GM18505 (cell line): ENCODE data around the gene PIAS2.

Source experiments
- ATAC-seq: cut with Tn5 transposase; IDR thresholded peaks from one replicate; pipeline ENCODE4 v1.9.1; 2021; ENCODE audit not compliant: unreplicated experiment
- POLR2A ChIP-seq: IDR thresholded peaks from 4 replicates; pipeline ENCODE4 v1.6.1; 2011; ENCODE audit warnings: borderline replicate concordance; ENCODE audit not compliant: insufficient read depth, insufficient read length; ENCODE audit errors: extremely low read depth

Gene PIAS2

DNA sequence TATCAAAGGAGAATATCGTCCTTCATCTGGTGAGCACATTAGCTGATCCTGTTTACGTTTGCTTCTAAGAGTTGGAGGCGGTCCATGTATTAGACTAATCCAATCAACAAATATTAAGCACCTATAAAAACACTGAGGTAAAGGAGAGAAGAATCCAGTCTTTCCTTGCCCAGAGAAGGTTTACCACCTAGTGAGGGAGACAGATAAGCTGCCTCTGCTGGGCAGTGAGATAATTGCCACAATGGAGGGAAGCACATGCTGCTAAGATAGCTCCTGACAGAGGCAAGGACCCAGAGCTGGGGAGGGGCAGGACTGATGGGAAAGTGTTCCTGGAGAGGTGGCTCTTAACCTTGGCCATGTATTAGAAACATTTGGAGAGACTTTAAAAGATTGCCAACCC lies 123.7 kb downstream of the PIAS2 start:
- TF ChIP-seq POLR2A, result no peak

GRCh38 chr18:46789088-46789487 lies 128.2 kb downstream of the PIAS2 start:
- ATAC-seq, result no peak
- TF ChIP-seq POLR2A, result no peak

More for the DNA sequence above, 123.7 kb downstream of the PIAS2 start:
- no peak for ATAC-seq

DNA sequence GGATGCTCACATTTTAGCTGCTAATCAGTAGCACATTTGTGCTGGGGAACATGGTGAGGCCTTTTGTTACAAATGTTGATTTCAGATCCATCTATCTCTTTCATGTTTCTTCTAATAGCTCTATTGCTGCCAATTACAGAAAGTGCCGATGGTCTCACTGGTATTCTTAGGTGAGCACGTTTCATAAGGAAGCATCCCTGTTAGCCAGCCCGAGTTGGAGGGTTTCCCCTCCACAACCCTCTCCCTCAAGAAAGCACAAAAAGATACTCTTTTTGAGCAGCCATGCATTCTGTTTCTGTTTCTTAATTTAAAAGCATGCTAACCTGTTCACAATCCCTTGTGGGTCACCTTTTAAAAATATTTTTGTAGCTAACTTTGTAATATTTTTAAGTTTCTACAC lies 129.6 kb downstream of the PIAS2 start:
- ATAC-seq, result no peak
- TF ChIP-seq POLR2A, result no peak

DNA sequence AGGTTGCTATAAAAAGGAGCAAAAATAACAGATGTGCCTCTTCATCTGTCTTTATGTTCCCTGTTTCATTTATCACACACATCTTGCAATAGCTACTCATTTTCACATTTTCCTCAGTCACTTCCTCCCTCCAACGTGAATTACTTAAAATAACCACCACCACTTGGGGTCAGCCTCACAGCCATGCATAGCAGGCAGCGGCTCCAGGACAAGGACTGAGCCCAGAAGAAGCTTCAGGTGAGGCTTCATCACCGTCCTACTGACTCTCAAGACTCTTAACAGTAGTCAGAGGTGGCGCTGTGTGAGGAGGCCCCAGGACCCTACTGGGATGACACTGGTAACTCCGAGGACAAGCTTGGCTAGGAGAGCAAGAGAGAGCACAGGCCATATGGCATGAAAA lies 144.9 kb downstream of the PIAS2 start:
- no peak for ATAC-seq
- TF ChIP-seq POLR2A, result no peak

- ATAC-seq, result no peak
- TF ChIP-seq POLR2A, result no peak
Observed at GRCh38 chr18:46771141-46771540, 146.2 kb downstream of the PIAS2 start.

DNA sequence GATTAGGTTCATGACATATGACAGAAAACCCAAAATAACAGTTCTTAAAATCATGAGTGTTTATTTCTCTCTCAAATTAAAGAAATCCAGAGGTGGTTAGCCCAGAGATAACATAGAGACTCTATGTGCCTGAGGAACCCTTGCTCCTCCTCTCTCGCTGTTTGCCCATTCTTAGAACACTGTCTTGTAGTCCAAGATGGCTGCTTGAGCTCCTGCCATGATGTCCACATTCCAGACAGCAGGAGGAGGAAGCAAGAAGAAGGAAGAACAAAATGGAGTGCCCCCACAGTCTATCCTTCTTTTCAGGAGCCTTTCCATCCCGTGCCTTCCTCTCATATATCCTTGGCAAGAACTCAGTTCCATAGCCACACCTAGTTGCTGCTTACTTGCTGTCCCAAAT lies 146.6 kb downstream of the PIAS2 start:
- no peak for ATAC-seq
- TF ChIP-seq POLR2A, result no peak

- no peak for ATAC-seq
- TF ChIP-seq POLR2A, result no peak
Observed at GRCh38 chr18:46768166-46768921, 149.0 kb downstream of the PIAS2 start.

GRCh38 chr18:46767217-46767616 lies 150.1 kb downstream of the PIAS2 start:
- ATAC-seq, result no peak
- no peak for TF ChIP-seq POLR2A

DNA sequence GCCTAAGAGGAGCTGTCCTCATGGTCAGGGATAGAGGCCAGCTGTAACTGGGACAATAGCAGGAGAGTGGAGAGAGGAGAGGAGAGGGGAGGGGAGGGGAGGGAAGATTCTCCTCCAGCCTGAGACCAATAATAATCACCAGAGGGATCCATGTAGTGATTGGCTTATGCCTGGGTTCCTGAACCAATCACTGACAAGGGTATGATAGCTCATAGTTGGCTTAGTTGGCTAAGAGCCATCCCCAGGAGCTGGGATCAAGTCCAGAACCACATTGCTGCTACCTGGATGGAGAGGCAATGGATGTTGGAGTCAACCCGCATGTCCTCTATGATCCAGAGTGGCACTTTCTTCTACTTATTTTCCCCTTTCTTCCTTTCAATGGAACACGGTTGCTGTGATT lies 152.7 kb downstream of the PIAS2 start:
- no peak for ATAC-seq
- TF ChIP-seq POLR2A, result no peak

GRCh38 chr18:46761059-46761769 lies 156.1 kb downstream of the PIAS2 start:
- ATAC-seq, result no peak
- TF ChIP-seq POLR2A, result no peak

- TF ChIP-seq POLR2A, result no peak
- ATAC-seq, result no peak
Observed at GRCh38 chr18:46759890-46760289, 157.4 kb downstream of the PIAS2 start.

DNA sequence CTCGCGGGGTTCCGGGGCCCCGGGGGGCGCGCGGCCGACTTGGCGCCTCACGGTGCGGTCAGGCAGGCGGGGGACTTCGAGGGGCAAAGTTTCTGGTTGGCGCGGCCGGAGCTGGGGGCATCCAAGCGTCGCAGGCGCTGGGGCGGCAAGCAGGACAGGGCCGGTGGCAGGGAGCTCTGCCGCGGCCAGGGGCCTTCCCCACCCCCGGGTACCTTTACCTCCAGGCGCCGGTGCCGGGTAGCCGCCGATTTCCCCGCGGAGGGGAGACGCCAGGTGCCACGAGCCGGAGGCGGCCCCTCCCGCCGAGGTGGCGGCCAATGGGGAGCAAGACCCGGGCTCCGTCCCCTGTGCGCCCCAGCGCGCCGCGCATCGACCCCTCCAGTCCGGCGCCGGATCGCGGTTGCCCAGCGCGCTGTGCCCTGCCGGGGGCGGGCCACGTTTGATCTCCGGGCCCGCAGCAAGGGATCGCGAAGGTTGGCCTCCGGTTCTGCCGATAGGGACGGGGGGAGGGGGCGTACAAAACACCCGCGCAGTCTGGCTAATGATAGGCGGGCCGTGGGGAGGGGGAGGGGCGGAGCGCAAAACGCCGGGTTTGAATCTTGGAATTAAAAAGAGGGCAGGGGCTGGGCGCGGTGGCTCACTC lies 160.6 kb downstream of the PIAS2 start, which contains the start of gene ST8SIA5:
TSS of gene ST8SIA5 (minus strand) at position 495 of the 643 bp plus-strand sequence. CDS start 545 bp downstream, outside the sequence.
- TF ChIP-seq POLR2A, result no peak
- ATAC-seq, result peak; percentile 41

GRCh38 chr18:46756025-46756558 lies 161.2 kb downstream of the PIAS2 start:
- ATAC-seq, result no peak
- TF ChIP-seq POLR2A, result no peak
